ENCODE measurements around the gene TMEM184B.

Gene TMEM184B

GRCh38 chr22:38316364-38317121, 43.7 kb upstream of the TMEM184B start:
- H3K4me3 ChIP-seq (replicated peaks; ENCODE audit: low read depth, low read length), result peak overlapping the region; percentile 86
- no peak for TF ChIP-seq CTCF (IDR thresholded peaks at IDR 0.05; ENCODE audit: low read depth, low read length, missing control alignments)
- no peak for DNase-seq (ENCODE audit: extremely low read depth, low read depth)

GRCh38 chr22:38315823-38316363, 43.1 kb upstream of the TMEM184B start:
- peak overlapping the region; percentile 86 for H3K4me3 ChIP-seq (replicated peaks; ENCODE audit: low read depth, low read length)
- DNase-seq (ENCODE audit: extremely low read depth, low read depth), result no peak
- no peak for TF ChIP-seq CTCF (IDR thresholded peaks at IDR 0.05; ENCODE audit: low read depth, low read length, missing control alignments)

GRCh38 chr22:38314933-38315822, 42.4 kb upstream of the TMEM184B start:
- TF ChIP-seq CTCF (IDR thresholded peaks at IDR 0.05; ENCODE audit: low read depth, low read length, missing control alignments), result no peak
- no peak for DNase-seq (ENCODE audit: extremely low read depth, low read depth)

GRCh38 chr22:38314051-38314932, 41.5 kb upstream of the TMEM184B start:
- no peak for TF ChIP-seq CTCF (IDR thresholded peaks at IDR 0.05; ENCODE audit: low read depth, low read length, missing control alignments)
- peak overlapping the region; percentile 86 for H3K4me3 ChIP-seq (replicated peaks; ENCODE audit: low read depth, low read length)
- no peak for DNase-seq (ENCODE audit: extremely low read depth, low read depth)

More at GRCh38 chr22:38314933-38315822, 42.4 kb upstream of the TMEM184B start:
- peak overlapping the region; percentile 86 for H3K4me3 ChIP-seq (replicated peaks; ENCODE audit: low read depth, low read length)

- TF ChIP-seq CTCF (IDR thresholded peaks at IDR 0.05; ENCODE audit: low read depth, low read length, missing control alignments), result no peak
- H3K4me3 ChIP-seq (replicated peaks; ENCODE audit: low read depth, low read length), result peak overlapping the region; percentile 86
- DNase-seq (ENCODE audit: extremely low read depth, low read depth), result peak; percentile 69
Measured at GRCh38 chr22:38313384-38313955, 40.7 kb upstream of the TMEM184B start.
